Femur (tissue), 1 donor: ENCODE data around the gene NELFE.
"Not testable (repeated sequence)": the region's sequence is repeated elsewhere in the genome, so short reads cannot be mapped to it uniquely, and the experiment has no call there.

Source experiments
- DNase-seq: peaks from one replicate; pipeline ENCODE4 v3.0.0-alpha.2; 2017

Gene NELFE

GRCh38 chr6:31958741-31959739 lies at the start of gene NELFE, which contains the start of gene SKIC2:
Gene NELFE, minus strand, starts transcription at chr6:31958971. Its CDS starts 525 bp downstream, at chr6:31958446.
Gene SKIC2, plus strand, starts transcription at chr6:31959175. Its CDS starts 18 bp downstream, at chr6:31959193.
- peak; percentile 100 for DNase-seq

DNA sequence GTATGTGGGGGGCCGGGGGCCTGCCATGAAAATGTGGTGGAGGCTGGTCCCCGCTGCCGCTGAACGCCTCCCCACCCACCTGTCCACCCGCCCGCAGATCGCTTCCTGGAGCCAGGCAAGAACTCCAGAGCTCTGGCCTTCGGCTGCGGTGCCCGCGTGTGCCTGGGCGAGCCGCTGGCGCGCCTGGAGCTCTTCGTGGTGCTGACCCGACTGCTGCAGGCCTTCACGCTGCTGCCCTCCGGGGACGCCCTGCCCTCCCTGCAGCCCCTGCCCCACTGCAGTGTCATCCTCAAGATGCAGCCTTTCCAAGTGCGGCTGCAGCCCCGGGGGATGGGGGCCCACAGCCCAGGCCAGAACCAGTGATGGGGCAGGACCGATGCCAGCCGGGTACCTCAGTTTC lies 49.3 kb upstream of the NELFE start:
- not testable (repeated sequence) for DNase-seq

- DNase-seq = not testable (repeated sequence)
These were observed 48.3 kb upstream of the NELFE start for GRCh38 chr6:32007086-32007485.

DNA sequence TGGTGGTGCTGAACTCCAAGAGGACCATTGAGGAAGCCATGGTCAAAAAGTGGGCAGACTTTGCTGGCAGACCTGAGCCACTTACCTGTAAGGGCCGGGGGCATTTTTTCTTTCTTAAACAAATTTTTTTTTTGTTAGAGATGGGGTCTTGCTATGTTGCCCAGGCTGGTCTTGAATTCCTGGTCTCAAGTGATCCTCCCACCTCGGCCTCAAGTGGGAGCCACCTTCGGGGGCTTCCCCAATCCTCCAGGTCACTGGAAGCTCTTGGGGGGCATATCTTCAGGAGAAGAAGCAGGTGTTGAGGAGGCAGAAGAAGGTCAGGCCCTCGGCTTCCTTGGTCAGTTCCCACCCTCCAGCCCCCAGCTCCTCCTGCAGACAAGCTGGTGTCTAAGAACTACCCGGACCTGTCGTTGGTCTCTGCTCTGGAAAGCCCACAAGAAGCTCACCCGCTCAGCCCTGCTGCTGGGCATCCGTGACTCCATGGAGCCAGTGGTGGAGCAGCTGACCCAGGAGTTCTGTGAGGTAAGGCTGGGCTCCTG lies 47.3 kb upstream of the NELFE start:
- DNase-seq = not testable (repeated sequence)

- not testable (repeated sequence) for DNase-seq
These were observed 46.7 kb upstream of the NELFE start for GRCh38 chr6:32005538-32005880.

- not testable (repeated sequence) for DNase-seq
These were observed 46.2 kb upstream of the NELFE start for GRCh38 chr6:32004864-32005537.

DNA sequence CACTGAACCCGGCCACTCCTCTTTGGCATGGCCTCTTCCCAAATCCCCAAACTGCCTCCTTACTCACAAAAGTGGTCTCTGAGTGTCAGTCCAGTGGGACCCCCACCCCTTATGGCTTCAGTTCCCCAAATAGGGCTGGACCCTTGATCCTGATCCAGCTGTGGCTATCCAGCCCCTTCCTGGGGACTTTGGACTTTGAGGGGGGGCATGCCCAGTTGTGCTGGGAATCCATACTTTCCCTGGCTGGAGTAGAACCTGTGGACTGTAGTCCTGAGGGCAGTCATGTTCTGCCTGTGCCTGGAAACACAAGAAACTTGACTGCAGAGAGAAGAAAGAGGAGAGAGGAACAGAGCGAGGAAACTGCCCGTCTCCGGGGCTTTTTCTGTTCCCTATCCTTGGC lies 45.6 kb upstream of the NELFE start:
- not testable (repeated sequence) for DNase-seq

- not testable (repeated sequence) for DNase-seq
These were observed 44.5 kb upstream of the NELFE start for GRCh38 chr6:32003301-32003700.

- DNase-seq = not testable (repeated sequence)
These were observed 43.9 kb upstream of the NELFE start for GRCh38 chr6:32002546-32003268.

DNA sequence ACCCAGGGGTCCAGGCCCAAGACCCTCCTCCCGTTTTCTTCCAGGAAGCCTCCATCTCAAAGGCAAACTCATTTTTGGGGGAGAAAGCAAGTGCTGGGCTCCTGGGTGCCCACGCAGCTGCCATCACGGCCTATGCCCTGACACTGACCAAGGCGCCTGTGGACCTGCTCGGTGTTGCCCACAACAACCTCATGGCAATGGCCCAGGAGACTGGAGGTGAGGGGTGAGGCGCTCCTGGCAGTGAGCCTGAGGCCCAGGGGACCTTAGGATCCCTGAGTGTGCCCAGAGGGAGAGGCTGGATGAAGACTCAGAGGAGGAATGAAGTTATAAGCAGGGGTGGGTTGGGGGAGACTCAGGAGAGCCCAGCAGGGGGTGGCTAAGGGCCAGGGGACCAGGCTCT lies 37.6 kb upstream of the NELFE start:
- DNase-seq = not testable (repeated sequence)

DNA sequence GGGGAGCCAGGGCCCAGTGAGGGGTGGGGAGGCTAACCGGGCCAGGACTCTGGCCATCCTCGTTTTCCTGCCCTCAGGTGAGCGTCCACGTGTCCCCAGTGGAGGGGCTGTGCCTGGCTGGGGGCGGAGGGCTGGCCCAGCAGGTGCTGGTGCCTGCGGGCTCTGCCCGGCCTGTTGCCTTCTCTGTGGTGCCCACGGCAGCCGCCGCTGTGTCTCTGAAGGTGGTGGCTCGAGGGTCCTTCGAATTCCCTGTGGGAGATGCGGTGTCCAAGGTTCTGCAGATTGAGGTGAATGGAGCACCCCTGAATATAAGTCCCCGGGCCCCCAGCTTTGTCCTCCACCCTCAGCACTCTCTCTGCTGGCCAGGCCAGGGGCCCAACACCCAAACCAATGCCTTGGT lies 35.6 kb upstream of the NELFE start:
- DNase-seq = not testable (repeated sequence)

GRCh38 chr6:31989363-31989762 lies 30.6 kb upstream of the NELFE start:
- not testable (repeated sequence) for DNase-seq

DNA sequence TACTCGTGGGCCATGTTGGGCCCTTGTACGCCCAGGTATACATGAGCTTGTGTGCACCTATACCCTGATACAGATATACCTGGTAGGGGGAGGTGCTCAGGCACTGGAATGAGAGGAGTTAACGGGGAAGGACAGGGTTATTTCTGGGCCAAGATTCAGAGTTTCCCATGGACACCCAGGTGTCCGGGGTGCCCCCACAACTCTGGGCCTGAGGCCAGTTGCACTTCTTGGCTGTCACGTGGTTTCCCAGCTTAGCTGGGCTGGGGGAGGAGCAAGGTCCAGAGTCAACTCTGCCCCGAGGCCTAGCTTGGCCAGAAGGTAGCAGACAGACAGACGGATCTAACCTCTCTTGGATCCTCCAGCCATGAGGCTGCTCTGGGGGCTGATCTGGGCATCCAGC lies 23.0 kb upstream of the NELFE start, which contains the start of gene C4A:
TSS of gene C4A (plus strand) at position 314 of the 400 bp plus-strand sequence. CDS start at position 365, 51 bp downstream.
- not testable (repeated sequence) for DNase-seq

DNA sequence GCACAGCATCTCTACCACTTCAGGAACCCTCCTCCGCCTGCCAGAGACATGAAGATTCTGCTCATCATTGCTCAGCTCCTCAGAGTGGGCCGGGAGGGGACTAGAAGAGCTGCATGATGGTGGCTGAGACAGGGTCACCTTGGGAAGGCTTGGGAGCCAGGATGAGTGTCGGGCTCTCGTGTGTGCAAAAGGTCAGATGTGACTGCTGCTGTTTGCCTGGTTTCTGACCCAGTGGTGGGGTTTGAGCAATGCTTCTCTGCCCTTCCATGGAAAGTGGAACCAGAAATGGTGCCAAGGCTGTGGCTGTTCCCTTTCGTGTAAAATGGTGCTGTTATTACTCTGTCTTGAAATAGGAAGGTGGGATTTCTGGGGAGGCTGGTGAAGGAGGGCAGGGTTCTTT lies 22.2 kb upstream of the NELFE start:
- not testable (repeated sequence) for DNase-seq

- DNase-seq = not testable (repeated sequence)
These were observed 21.6 kb upstream of the NELFE start for GRCh38 chr6:31980195-31980876.

GRCh38 chr6:31979238-31979898 lies 20.6 kb upstream of the NELFE start:
- DNase-seq = no peak

GRCh38 chr6:31978831-31979230 lies 20.1 kb upstream of the NELFE start:
- DNase-seq = no peak

DNA sequence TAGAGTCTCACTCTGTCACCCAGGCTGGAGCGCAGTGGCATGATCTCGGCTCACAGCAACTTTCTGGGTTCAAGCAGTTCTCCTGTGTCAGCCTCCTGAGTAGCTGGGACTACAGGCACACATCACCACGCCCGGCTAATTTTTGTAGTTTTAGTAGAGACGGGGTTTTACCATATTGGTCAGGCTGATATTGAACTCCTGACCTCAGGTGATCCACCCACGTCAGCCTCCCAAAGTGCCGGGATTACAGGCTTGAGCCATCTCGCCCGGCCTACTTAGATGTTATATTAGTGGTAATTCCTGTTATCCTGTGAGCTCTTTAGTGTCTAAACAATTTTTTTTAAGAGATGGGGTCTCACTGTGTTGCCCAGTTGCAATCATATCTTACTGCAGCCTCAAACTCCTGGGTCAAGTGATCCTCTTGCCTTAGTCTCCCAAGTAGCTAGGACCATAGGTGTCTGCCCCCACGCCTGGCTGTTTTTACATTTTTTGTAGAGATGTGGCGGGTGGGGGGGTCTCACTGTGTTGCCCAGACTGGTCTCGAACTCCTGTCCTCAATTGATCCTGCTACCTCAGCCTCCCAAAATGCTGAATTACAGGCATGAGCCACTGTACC lies 19.2 kb upstream of the NELFE start:
- no peak for DNase-seq

DNA sequence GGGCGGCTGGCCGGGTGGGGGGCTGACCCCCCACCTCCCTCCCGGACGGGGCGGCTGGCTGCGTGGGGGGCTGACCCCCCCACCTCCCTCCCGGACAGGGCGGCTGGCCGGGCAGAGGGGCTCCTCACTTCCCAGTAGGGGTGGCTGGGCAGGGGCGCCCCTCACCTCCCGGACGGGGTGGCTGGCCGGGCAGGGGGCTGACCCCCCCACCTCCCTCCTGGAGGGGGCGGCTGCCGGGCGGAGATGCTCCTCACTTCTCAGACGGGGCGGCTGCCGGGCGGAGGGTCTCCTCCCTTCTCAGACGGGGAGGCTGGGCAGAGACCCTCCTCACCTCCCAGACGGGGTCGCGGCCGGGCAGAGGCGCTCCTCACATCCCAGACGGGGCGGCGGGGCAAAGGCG lies 17.3 kb upstream of the NELFE start:
- peak; percentile 12 for DNase-seq

DNA sequence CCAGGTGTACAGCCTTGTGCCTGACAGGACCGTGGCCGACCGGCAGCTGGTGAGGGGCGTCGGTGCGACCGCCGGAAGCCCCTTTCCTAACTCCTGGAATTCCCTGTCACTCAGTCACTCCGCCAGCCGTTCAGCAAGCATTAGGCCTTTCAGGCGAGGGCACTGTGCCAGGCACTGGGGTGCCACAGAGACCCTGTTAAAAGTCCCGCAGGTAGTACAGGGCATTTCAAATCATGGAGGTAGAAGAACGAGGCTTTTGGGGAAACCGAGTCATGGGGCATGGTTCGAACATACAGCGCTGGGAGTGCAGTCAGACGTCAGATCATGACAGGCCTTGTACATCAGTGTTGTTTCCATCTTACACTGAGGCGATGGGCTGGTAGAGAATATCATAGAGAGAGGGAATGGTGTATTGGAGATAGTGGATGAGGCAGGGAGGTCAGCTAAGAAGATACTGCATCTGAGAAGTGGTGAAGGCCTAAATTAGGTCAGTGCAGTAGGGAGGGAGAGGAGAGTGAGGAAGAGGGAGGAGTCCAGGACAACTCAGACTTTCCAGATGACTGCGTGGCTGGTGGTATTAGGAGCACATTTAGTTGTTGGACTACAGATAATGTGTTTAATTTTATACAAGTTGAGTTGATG lies 14.1 kb upstream of the NELFE start:
- DNase-seq = no peak
